ENCODE data around the gene CFAP97D1. TPM values are rescaled to one million over a fixed set of nuclear protein-coding genes. Genes with fewer than 3 reads are reported as not detected.

The CFAP97D1 gene
- polyA plus RNA-seq (2012; ENCODE audit: insufficient read length, low read depth): not detected

GRCh38 chr17:43780135-43780534 is at the start of gene CFAP97D1:
Gene CFAP97D1 (plus strand): TSS chr17:43780435. CDS start chr17:43780463, 28 bp downstream.
- TF ChIP-seq, protein P1, sequence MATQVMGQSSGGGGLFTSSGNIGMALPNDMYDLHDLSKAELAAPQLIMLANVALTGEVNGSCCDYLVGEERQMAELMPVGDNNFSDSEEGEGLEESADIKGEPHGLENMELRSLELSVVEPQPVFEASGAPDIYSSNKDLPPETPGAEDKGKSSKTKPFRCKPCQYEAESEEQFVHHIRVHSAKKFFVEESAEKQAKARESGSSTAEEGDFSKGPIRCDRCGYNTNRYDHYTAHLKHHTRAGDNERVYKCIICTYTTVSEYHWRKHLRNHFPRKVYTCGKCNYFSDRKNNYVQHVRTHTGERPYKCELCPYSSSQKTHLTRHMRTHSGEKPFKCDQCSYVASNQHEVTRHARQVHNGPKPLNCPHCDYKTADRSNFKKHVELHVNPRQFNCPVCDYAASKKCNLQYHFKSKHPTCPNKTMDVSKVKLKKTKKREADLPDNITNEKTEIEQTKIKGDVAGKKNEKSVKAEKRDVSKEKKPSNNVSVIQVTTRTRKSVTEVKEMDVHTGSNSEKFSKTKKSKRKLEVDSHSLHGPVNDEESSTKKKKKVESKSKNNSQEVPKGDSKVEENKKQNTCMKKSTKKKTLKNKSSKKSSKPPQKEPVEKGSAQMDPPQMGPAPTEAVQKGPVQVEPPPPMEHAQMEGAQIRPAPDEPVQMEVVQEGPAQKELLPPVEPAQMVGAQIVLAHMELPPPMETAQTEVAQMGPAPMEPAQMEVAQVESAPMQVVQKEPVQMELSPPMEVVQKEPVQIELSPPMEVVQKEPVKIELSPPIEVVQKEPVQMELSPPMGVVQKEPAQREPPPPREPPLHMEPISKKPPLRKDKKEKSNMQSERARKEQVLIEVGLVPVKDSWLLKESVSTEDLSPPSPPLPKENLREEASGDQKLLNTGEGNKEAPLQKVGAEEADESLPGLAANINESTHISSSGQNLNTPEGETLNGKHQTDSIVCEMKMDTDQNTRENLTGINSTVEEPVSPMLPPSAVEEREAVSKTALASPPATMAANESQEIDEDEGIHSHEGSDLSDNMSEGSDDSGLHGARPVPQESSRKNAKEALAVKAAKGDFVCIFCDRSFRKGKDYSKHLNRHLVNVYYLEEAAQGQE (IDR thresholded peaks at IDR 0.05; ENCODE audit: insufficient read depth in 1 of 2, low read depth in 2 of 2, low read length in 2 of 2): no peak
- TF ChIP-seq TAF1 (IDR thresholded peaks at IDR 0.05; ENCODE audit: borderline replicate concordance, insufficient read depth, low read length) (no peak), POLR2AphosphoS5 (IDR thresholded peaks at IDR 0.05; ENCODE audit: low read depth, low read length) (no peak), SIN3A (IDR thresholded peaks at IDR 0.05; ENCODE audit: borderline replicate concordance, insufficient read depth, low read length) (no peak)

GRCh38 chr17:43732958-43733357 is 47.3 kb upstream of the CFAP97D1 start:
- TF ChIP-seq FOXP2 (optimal IDR thresholded peaks at IDR 0.05; ENCODE audit: borderline replicate concordance, extremely low read depth, extremely low read length, insufficient read depth): no peak
- no peak for TF ChIP-seq TAF1 (IDR thresholded peaks at IDR 0.05; ENCODE audit: borderline replicate concordance, insufficient read depth, low read length)
- TF ChIP-seq SIN3A (IDR thresholded peaks at IDR 0.05; ENCODE audit: borderline replicate concordance, insufficient read depth, low read length): no peak
- TF ChIP-seq POLR2AphosphoS5 (IDR thresholded peaks at IDR 0.05; ENCODE audit: low read depth, low read length): no peak
- TF ChIP-seq, protein P1 (IDR thresholded peaks at IDR 0.05; ENCODE audit: insufficient read depth in 1 of 2, low read depth in 2 of 2, low read length in 2 of 2): no peak

GRCh38 chr17:43733956-43734355 is 46.3 kb upstream of the CFAP97D1 start:
- TF ChIP-seq FOXP2 (optimal IDR thresholded peaks at IDR 0.05; ENCODE audit: borderline replicate concordance, extremely low read depth, extremely low read length, insufficient read depth) (no peak), POLR2AphosphoS5 (IDR thresholded peaks at IDR 0.05; ENCODE audit: low read depth, low read length) (no peak), TAF1 (IDR thresholded peaks at IDR 0.05; ENCODE audit: borderline replicate concordance, insufficient read depth, low read length) (no peak), SIN3A (IDR thresholded peaks at IDR 0.05; ENCODE audit: borderline replicate concordance, insufficient read depth, low read length) (no peak)
- TF ChIP-seq, protein P1 (IDR thresholded peaks at IDR 0.05; ENCODE audit: insufficient read depth in 1 of 2, low read depth in 2 of 2, low read length in 2 of 2): no peak

DNA sequence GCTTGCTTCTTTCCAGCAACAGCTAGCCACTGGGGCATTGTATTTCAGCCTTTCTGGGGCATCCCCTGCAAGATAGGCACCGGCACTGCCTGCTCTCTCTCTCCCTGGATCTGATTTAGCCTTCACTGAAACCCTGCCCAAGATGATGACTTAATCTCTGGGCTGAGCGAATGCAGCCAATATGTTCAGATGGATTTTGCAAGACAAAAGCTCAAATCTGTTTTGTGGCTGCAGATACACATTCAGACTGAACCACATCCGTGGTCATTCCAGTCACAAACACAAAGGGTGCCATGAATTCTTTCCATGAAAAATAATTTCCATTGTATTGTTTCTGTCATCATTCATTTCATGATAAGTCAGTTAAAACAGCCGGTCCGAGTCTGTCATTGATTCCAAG is 45.9 kb upstream of the CFAP97D1 start:
- TF ChIP-seq POLR2AphosphoS5 (IDR thresholded peaks at IDR 0.05; ENCODE audit: low read depth, low read length): no peak

- TF ChIP-seq POLR2AphosphoS5 (IDR thresholded peaks at IDR 0.05; ENCODE audit: low read depth, low read length) (no peak), SIN3A (IDR thresholded peaks at IDR 0.05; ENCODE audit: borderline replicate concordance, insufficient read depth, low read length) (no peak), FOXP2 (optimal IDR thresholded peaks at IDR 0.05; ENCODE audit: borderline replicate concordance, extremely low read depth, extremely low read length, insufficient read depth) (no peak), TAF1 (IDR thresholded peaks at IDR 0.05; ENCODE audit: borderline replicate concordance, insufficient read depth, low read length) (no peak)
Observed at GRCh38 chr17:43736389-43736788, 43.8 kb upstream of the CFAP97D1 start.

- no peak for TF ChIP-seq POLR2AphosphoS5 (IDR thresholded peaks at IDR 0.05; ENCODE audit: low read depth, low read length)
- no peak for TF ChIP-seq SIN3A (IDR thresholded peaks at IDR 0.05; ENCODE audit: borderline replicate concordance, insufficient read depth, low read length)
Observed at GRCh38 chr17:43737722-43738121, 42.5 kb upstream of the CFAP97D1 start.

DNA sequence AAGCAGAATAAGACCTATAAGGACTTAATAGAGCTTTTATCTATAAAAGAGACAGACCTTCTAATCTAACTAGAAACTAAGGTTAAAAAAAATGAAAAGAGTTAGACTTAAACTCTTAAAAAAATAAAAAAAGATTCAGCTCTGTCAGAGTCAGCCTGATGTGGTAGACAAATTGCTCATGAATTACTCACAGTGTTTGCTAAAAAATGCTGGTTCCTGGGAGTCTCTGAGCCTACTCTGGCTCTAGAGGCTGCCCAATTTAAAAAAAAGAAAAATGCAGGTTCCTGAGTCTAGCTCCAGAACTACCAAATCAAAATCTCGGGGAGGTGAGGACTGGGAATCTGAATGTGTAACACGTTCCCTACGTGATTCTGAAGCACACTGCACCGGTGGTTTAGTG is 39.7 kb upstream of the CFAP97D1 start:
- no peak for TF ChIP-seq POLR2AphosphoS5 (IDR thresholded peaks at IDR 0.05; ENCODE audit: low read depth, low read length)
- TF ChIP-seq, protein P1 (IDR thresholded peaks at IDR 0.05; ENCODE audit: insufficient read depth in 1 of 2, low read depth in 2 of 2, low read length in 2 of 2): no peak
- TF ChIP-seq FOXP2 (optimal IDR thresholded peaks at IDR 0.05; ENCODE audit: borderline replicate concordance, extremely low read depth, extremely low read length, insufficient read depth): no peak
- no peak for TF ChIP-seq SIN3A (IDR thresholded peaks at IDR 0.05; ENCODE audit: borderline replicate concordance, insufficient read depth, low read length)
- TF ChIP-seq TAF1 (IDR thresholded peaks at IDR 0.05; ENCODE audit: borderline replicate concordance, insufficient read depth, low read length): no peak

All from PFSK-1 (cell line).